SU-DHL-6 (cell line): ENCODE measurements around the gene THOC6.

ENCODE experiments used
- CTCF ChIP-seq: fragments of 200-600 bp; sonication (generic); IDR thresholded peaks from one replicate; pipeline ENCODE4 v1.5.1; 2017; ENCODE audit warnings: antibody characterized with exemption, mild to moderate bottlenecking, low read length, moderate library complexity; ENCODE audit not compliant: insufficient read depth, poor library complexity, severe bottlenecking
- EZH2phosphoT487 ChIP-seq: fragments of 200-600 bp; sonication (generic), shearing (Covaris generic); conservative IDR thresholded peaks from 2 replicates; pipeline ENCODE4 v1.6.1; 2018; ENCODE audit warnings: mild to moderate bottlenecking, antibody characterized with exemption, low read length, moderate library complexity, mixed read lengths

- TF ChIP-seq CTCF (no peak), EZH2phosphoT487 (no peak)
Measured at GRCh38 chr16:2976201-2976600, 47.6 kb upstream of the THOC6 start.
